Kidney tubule cell (primary cell): ENCODE measurements around the gene MICAL2.

Experiments
- DNase-seq: peaks from one replicate; pipeline ENCODE4 v3.0.0-alpha.2; 2018; ENCODE audit warnings: low spot score

The MICAL2 gene

DNA sequence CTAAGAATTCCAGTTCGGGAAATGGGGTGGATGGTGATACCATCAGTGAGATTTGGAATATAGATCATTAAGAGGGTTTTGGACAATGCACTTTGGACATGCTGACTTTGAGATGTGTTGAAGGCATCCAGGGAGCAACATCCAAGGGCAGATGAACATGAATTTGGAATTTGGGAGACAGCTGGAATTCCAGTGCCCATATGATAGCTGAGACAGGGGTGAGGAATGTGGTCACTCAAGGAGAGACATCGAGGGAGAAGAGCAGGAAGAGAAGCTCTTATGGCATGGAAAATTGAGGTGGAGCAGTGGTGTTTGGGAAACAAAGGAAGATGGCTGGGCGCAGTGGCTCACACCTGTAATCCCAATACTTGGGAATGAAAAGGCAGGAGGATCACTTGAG lies 11.8 kb upstream of the MICAL2 start:
- DNase-seq: no peak

DNA sequence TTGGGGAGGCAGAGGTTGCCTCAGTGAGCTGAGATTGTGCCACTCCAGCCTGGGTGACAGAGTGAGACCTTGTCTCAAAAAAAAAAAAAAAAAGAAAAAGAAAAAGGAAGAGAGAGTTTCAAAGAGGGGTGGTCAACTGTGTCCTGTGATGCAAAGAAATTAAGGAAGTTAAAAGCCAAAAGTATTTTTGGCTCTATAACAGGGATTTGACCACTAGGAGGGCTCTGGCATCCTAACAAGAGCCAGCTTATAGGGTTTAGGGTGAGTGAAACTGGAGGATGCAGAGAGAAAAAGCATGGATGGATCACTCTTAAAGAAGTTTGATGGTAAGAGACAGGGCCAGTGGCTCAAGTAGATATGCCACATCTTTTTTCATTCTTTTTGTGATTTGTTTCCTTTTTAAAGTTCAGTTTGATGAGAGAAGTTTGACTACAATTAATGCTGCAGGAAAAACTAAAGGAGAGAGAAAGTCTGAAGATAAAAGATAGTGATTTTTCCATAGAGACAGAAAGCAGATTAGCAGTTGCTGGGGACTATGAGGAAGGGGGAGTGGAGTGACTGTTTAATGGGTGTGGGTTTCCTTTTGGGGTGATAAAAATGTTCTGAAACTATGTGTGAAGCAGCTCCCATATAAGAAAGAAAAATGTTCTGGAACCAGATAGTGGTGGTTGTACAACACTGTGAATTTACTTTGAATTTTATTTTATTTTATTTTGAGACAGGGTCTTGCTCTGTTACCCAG lies 11.1 kb upstream of the MICAL2 start:
- no peak for DNase-seq

DNA sequence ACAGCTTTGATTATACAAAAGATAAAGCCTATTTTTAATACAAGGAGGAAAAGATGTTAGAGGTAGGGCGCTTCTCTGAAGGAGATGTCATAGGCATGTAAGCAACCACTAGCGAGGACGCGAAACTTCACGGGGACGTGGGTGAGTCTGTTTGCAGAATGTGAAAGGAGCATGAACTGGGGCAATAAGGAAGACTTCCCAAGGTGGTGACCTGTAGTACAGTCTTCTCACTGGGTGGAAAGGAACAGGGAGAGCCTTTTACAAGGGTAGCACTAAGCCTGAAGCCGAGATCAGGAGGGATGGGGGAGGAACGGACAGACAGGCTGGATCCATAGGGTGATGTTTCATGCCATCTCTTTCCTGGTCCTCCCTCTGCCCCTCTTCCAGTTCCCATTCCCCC lies 10.0 kb upstream of the MICAL2 start:
- no peak for DNase-seq

DNA sequence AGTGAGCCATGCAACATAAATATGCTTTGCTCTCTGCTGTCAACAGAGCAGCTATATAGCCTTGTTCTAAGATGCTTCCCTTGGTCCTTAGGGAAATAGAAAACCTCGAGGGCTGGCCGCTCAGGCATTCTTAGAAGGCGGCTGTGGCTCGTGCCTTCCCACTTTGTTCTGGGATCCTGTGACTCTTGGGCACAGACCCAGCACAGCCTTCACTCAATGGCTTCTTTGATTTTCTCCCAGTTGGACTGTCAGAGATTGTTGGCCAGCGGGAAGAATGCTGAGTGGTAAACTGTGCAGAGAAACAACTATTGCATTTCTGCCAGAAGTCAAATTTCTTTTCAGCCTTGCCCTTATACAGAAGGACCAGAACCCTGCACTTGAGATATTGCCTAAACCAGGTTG lies 9.5 kb upstream of the MICAL2 start:
- DNase-seq: no peak

DNA sequence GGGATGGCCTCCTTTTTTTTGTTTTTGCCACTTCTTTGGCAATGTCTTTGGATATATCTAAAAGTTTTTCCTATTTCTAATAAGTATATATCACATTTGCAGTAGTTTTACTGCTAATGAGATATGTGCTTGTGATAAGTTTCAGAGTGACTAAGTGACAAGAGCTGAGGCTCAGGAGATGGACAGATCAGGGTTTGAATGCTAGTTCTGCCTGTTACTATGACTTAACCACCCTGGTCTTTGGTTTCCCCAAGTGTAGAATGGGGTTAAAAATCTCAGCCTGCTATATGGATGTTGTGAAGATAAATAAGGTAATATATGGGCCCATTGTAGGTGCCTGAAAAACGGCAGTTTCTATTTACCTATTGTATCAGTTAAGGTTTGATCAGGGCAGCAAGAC lies 9.1 kb upstream of the MICAL2 start:
- DNase-seq: no peak

DNA sequence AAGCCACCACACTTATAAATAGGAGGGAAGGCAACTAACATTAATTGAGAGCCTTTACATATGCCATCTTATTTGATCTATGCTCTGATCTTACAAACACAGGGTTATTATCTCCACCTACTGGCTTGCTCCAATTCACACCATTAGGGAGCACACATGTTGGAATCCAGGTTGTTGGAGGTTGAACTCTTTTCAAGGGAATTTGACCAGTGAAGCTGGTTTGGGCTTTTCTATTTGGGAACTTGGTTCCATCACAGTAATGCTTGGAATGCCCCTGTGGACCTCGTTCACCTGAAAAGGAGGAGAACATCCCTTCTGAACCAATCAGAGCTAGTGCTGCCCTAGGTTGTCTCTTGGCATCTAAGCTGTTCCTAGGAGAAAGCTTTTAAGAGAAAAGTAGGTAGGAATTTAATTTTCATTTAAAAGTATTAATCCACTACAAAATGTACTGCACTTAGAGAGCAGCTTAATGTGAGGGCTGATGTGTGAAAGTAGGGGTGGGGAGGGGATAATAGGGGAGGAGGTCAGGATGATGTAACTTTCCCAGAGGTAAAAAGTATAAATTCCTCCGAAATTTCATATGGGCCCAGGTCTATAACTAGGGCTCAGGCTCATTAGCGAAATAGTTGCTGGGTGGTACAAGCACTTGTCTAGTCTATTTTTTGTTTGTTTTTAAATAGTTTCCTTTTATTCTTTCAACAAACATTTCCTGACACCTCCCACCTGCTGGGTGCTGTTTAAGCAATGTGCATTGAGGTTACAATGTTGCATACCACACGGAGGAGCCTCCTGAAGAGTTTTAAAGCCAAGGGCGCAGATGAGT lies 7.6 kb upstream of the MICAL2 start:
- no peak for DNase-seq

DNA sequence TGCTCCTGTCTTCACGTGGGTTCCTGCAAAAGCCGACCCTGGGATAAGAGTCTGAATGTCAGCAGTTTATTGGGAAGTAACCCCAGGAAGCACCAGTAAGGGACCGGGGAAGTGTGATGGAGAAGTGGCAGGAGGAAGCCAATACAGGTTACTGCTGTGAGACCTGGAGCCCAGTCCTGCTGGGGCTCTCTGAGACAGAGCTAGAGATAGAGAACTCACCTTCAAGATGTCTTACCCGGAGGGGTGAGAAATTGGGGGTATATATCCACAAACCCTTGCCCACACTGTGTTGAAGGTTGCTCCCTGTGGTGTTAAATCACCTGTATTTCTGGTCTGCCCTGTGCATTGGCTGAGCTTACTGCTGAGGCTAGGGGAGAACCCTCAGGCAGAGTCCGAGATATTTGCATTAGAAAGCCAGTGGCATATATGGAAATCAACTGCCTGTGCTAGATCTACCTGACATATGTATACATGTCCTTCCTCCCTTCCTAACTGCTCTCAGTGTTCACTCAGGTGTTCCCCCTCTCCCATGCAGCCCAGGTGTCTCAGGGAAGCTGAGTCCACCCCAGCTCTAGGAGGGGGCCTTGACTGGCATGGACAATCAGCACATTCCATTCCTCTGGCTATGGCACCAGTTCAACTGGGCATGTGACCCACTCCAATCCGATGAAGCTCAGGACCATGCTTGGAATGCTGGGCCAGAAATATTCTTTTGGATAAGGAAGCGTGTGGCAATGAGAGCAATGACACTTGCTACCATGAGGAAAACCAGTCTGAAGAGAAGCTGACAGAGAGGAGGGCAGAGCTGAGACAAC lies 6.8 kb upstream of the MICAL2 start:
- peak; percentile 60 for DNase-seq

DNA sequence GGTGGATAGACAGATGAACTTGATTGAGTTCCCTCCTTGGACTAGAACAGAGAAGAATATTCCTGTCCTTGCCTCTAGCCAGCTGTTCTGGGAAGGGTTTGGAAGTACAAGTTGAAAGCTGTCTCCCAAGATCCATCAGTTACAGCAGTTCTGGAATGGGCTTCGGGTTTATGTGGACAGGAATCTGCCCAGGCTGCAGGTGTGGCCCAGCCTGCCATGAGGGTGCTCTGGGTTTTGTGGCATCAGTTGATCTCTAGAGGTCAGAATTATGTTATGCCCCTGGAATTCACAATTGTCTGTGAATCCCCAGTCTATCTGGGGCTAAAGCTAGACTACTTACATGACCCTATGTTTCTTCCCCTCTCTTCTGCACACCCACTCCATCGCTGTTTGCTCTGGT lies 4.9 kb upstream of the MICAL2 start:
- DNase-seq: no peak

DNA sequence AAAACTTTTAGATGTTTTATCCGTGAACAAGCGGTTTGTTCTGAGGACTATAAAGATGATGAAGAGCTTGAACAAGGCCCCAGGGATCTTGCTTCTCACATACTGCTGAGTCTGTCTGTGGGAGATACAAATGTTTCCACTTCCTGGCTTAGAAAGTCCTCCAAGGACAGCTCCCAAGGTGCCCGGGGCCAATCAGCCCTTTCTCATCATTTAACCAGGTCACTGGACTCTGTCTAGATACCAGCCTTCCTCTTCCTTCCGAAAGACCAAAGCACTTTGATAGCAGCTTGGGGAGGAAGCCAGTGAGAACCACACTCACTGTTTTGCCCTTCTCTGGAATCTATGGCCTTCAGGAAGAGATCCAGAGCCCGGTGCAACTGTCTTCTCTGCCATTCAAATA lies 4.3 kb upstream of the MICAL2 start:
- no peak for DNase-seq

DNA sequence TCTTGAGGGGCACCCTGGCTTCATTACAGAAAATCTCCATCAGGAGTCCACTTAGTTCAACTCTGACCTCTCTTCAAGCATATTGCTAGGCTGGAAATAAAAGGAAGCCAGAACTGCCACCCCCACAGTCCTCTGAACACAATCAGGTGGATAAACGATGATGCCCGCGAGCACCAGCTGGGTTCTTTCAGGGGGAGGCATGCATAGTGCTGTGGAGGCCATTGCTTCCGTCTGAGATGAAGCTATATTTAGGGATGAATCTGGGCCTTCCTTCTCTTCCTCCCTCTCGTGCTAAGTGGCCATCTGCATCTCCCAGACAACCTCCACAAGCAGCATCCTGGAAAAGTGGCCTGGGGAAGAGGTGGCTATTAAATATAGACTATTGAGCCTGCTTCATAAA lies 3.9 kb upstream of the MICAL2 start:
- no peak for DNase-seq

DNA sequence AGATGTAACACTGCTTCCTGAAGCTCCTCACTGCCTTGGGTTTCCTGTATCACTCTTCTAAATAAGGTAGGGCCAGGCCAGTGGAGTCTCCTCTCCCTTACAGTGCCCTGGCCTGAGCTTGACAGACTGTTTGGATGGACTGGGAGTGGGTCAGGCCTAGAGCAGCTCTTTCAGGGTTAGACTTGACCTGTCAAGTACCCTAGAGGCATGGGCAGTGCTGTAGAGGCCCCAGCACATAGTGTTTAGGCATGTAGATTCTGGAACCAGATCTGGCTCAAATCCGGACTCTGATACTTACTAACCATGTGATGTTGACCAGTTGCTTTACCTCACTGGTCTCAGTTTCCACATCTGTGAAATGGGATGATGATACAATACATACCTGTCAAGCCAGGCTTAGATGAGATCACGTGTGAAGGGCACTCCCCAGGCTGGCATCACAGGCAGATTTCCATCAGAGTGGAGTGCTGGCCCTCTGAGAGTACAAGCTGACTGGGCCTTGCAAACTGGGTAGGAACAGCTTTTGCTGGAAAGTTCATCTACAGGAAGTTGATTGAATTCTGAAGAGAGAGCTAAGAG lies 1.4 kb upstream of the MICAL2 start:
- no peak for DNase-seq

DNA sequence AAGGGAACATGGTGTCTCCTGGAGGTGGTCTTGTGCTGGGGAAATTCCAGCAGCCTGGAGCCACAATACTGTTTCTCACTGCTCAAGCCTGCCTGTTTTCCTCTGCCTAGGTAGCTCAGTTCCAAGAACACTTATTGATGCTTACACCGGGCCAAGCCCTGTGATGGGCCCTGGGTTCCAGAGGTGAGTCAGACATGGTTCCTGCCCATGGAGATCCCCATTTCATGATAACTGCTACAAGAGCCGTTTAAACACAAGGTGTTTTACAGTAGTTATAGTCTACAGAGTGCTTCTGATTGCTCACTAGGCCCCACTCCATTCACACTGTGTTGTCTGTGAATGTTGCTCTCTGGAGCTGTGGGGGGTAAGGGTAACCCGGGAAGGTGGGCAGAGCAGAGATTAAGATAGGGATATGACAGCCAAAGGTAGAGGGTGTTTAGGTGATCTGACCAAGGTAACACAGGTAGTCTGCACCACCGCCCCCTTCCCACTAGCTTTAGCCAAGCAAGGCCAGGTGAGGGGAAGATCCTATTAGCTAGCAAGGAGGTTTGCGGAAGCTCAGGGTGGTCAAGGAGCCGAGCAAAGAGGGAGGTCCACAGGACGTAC lies 696 bp upstream of the MICAL2 start:
- peak; percentile 59 for DNase-seq

DNA sequence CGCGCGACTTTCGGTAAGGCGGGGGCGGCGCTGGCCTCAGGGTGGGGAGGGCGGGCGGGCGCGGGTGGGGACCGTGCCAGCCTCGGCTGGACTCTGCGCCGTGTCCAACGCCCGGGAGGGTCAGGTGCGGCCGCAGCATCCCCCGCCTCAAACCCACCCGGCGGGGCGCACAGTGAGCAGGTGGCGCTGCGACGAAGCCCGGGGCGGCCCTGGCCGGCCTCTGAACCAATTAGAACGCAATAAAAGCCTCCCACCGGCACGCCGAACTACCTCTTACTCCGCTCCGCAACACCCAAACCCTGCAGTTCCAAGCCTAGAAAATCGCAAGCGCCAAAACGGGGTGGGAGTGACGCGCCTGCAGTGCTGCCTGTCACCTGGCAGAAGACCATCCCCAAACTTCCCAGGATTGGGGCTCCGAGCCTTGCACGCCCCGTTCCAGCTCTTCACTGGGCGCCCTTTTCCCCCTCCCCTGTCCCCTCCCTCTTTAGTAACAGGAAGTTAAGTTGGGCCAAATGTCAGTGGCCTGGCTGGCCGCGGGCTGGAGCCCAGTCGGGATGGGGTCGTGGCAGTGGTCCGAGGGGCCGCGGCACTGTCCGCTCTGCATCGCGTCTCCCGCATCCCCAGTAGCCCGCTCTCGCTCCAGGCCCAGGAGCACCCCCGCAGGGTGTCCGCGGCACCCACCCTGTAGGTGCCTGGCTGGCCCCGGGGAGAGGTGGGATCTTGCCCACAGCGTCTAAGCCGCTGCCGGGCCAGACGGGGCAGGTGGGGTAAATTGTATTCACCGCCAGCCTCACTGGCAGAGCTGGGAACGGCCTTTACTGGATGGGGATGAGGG lies 541 bp downstream of the MICAL2 start:
- peak; percentile 43 for DNase-seq

DNA sequence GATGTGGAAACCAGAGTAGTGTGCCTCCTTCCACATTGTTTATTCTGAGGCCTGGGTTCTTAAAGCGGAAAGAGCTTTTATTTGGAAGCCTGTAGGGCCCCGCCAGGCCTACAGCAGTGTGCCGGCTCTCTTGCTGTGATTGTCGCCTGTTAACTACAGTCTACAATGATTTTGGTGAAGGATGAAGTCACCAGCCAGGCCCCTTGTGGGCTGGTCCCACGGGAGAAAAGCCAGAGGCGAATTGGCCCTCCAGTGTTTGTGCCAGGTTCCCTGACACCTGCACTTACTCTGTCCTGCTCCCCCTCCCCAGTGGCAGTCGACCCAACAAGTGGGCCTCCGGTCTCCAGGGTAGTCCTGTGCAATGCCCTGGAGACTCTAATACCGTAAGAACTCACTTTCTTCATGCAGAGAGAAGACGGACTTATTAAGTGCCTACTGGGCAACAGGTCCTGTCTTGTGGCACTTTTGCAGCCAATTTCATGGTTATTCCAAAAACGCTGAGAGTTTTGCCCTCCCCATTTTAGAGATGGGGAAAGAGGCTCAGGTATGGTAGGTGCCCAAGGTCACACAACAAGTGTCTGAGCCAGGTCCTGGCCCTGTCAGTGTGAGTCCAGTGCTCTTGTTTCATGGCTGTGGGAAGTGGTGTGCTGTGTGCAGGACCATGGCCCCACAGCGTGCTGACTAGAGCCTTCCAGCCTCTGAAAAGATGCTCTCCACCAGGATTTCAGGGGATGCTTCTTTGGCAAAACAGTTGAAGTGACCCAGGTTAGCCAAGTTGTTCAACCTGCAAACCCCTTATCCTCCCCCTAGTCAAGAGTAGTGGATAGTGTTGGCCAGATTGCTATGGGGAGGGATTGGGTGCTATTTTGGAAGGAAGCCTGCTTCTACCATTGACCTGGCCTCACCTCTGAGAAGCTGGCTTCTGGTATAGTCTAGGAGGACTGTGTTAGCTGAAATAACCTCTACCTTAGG lies 1.4 kb downstream of the MICAL2 start:
- peak; percentile 41 for DNase-seq

DNA sequence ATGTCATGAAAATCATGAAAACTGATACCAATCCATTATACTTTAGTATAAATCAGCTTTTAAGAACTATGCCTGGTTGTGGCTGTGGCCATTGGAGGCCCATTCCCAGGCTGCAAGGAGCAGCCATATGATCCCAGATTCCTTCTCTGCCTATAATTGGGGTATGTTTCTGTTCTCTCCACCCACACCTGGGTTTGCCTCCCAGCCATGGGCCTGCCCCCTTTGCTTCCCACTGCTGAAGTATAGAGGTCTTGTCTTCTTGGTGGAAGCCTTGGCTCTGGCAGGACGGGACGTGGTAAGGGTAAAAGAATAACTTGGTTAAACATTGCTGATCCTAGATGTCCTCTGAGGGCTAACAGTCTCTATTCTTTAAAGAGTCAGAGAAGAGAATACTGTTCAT lies 2.4 kb downstream of the MICAL2 start:
- DNase-seq: peak; percentile 53

DNA sequence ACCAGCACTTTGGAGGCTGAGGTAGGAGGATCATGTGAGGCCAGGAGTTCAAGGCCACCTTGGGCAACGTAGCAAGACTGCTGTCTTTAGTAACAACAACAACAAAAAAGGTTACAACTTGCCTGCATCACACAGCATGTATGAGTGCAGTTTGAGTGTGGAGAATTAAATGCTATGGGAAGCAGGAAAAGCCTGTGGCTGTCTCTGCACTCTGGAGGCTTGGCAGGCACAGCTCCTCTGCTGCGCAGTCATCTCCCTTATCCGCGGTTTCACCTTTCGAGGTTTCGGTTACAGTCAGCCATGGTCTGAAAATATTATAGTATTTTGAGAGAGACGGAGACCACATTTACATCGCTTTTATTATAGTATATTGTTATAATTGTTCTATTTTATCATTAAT lies 2.9 kb downstream of the MICAL2 start:
- DNase-seq: no peak

DNA sequence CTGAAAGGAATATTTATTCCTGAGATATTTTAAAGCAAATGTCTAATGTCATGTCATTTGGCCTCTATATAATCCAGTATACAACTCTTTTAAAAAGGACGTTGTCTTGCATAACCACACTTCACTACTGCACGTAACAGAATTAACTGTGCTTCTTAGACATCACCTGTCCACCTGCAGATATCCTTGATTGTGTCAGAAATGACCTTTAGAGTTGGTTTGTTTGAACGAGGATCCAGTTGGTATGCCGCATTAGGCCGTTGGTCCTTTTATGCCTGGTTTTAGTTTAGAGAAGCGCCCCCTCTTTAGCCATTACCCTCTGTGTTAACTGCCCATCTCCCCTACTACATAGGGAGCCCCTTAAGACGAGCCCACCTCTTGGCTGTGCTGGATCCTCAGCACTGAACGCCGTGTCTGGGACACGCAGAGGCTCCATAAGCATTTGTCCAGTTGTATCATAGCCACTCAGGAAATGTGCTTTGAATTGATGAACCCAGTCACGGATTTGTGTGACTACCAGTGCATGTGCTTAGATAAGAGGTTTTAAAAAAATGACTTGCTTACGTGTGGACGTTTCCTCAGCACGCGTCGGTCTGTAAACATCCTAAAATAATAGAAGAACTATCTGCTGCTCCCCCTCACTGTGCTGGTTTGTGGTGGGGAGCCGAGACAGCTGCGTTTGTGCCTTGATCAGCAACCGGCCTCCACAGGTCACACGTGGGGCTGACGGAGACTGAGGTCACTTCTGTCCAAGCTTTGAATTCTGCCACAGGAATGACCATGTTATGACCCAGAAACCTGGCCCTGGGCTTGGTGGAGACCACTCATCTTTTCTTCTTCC lies 4.0 kb downstream of the MICAL2 start:
- DNase-seq: no peak

DNA sequence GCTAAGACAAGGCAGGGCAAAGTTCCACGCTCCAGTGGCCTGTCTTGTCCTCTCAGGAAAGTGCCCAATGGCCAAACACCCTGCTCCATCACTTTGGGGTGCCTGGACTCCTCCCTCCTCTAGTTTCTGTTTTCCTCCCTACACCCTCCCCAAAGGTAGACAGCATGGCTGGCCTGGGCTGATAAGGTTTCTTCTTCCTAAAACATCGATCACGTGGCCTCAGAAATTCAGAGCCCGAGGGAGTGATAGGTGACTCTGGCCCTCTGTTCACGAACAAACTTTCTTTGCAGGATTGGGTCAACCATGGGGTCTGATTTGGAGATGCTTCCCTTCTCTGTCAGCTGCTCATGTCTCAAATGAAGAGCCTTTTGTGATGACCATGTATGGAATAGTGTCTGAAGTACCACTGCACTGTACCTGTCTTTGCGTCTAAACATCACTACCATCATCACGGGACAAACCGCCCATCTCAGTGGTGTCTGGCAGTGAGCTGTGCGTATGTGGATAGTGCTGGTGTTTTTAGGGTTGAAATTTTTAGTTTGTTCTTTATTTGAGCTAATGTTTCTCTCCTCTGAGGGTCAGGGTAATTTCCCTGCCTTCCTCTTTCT lies 6.1 kb downstream of the MICAL2 start:
- no peak for DNase-seq

DNA sequence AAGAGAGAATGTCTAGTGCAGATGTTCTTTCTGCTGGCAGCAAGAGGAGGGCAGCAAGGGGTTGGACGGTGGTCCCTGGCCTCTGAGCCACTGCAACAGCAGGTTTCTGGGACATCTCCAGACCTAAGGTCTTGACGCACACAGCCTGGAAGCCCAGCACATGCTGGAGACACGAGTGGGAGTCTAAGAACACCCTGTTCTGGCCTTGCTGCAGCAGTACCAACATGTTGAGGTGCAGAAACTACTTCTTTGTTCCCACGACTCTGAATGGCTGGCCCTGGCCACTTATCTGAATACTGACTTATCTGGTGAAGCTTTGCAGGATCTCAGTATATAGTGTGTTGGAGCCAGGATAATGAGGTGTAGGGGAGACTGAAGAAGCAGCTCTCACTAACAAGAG lies 6.8 kb downstream of the MICAL2 start:
- no peak for DNase-seq
